Thoracic aorta (tissue), 2 donors: ENCODE results near the gene SLC48A1. TPM values are rescaled to one million over a fixed set of nuclear protein-coding genes. Genes with fewer than 3 reads are reported as not detected.

Experiments
- ATAC-seq: fragments of 150-250 bp; one replicate; pipeline ENCODE4 v1.8.0; 2017; ENCODE audit warnings: low read depth; ENCODE audit not compliant: insufficient number of reproducible peaks, low FRiP score
- DNase-seq: peaks from one replicate; pipeline ENCODE4 v3.0.0-alpha.2; 2020; ENCODE audit warnings: low spot score
- H3K27ac ChIP-seq, 2 donors: fragments of 200-600 bp; sonication (generic); 1 replicate in 1 of 2; 2 replicates in 1 of 2; pipeline ENCODE4 v1.5.1; 2016; ENCODE audit warnings: mild to moderate bottlenecking in 2 of 2, moderate library complexity in 2 of 2
- H3K27me3 ChIP-seq: fragments of 200-600 bp; sonication (generic); replicated peaks from 2 replicates; pipeline ENCODE4 v1.6.0; 2016; ENCODE audit warnings: mild to moderate bottlenecking; ENCODE audit not compliant: insufficient read depth
- H3K36me3 ChIP-seq: fragments of 200-600 bp; sonication (generic); one replicate; pipeline ENCODE4 v1.5.1; 2016
- H3K4me1 ChIP-seq, 2 donors: fragments of 200-600 bp; sonication (generic); 1 replicate in 1 of 2; 2 replicates in 1 of 2; pipeline versions ENCODE4 v1.5.1 to v1.6.0; 2016; ENCODE audit warnings: low read depth in 2 of 2, mild to moderate bottlenecking in 1 of 2; ENCODE audit not compliant: control insufficient read depth in 1 of 2
- H3K4me3 ChIP-seq: fragments of 200-600 bp; sonication (generic); 2 replicates; pipeline ENCODE4 v1.5.1; 2016; ENCODE audit warnings: mild to moderate bottlenecking
- H3K9me3 ChIP-seq: fragments of 200-600 bp; sonication (generic); 2 replicates; pipeline ENCODE4 v1.5.1; 2016
- total RNA-seq, 2 donors: library from RNA; depleted of rRNA; stranded (reverse); fragments of >200 nt; gene quantifications; one replicate each; pipeline versions ENCODE4 v1.1.0 to v1.2.3, GENCODE V29; 2016
- TF ChIP-seq, protein P1 (sequence below): fragments of 200-600 bp; sonication (generic); IDR thresholded peaks from one replicate; pipeline ENCODE4 v1.5.1; 2019; ENCODE audit warnings: antibody characterized with exemption

SLC48A1 gene
- 100 to 1,000 TPM in 1 of 2 donors, 10 to 100 TPM in 1; 60.5 to 107 TPM for total RNA-seq

DNA sequence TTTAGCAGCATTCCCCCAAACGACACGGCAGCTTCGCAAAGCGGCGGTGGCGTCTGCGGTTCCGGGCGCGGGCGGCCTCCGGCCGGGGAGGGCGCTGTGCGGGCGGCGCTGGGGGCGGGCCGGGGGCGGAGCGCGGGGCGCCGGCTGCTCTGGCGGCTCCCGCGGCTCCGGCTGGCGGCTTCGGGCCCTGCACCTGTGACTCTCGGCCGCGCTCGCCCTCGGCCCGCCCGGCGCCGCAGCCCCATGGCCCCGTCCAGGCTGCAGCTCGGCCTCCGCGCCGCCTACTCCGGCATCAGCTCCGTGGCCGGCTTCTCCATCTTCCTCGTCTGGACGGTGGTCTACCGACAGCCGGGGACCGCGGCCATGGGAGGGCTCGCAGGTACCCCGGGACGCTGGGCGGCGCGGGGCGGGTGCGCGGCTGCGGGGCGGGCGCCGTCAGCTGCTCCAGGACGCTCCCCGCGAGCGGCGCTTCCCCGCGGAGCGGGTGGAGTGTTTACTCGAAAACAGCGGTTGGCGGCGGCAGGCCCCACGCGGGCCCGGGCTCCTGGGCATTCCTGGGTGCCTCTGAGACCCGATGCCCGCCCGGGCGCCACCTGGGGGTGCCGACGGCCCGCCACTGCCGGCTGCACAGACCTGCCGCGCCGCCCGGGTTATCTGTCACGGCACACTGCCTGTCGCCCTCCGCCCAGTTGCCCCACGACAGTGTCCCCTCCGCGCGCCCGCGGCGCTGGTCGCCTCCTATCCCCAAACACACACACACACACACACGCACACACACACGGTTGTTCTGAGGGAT, at the start of gene SLC48A1:
Gene SLC48A1 (plus strand): TSS at position 177 of the 796 bp plus-strand sequence. CDS start 67 bp downstream, at position 244.
- no peaks in the 10 kb centered on the region for H3K9me3 ChIP-seq
- ATAC-seq (peak; percentile 37), DNase-seq (no peak)
- no peaks in the 10 kb centered on the region for H3K36me3 ChIP-seq
- peaks cover 45 to 53% of the 10 kb centered on the region in 2 donors for H3K4me1 ChIP-seq
- H3K27me3 ChIP-seq, result no peaks in the 10 kb centered on the region
- H3K27ac ChIP-seq, result peak within 1 kb of the TSS; percentile 74 to 81
- H3K4me3 ChIP-seq, result peak within 1 kb of the TSS; percentile 95
- TF ChIP-seq, protein P1, sequence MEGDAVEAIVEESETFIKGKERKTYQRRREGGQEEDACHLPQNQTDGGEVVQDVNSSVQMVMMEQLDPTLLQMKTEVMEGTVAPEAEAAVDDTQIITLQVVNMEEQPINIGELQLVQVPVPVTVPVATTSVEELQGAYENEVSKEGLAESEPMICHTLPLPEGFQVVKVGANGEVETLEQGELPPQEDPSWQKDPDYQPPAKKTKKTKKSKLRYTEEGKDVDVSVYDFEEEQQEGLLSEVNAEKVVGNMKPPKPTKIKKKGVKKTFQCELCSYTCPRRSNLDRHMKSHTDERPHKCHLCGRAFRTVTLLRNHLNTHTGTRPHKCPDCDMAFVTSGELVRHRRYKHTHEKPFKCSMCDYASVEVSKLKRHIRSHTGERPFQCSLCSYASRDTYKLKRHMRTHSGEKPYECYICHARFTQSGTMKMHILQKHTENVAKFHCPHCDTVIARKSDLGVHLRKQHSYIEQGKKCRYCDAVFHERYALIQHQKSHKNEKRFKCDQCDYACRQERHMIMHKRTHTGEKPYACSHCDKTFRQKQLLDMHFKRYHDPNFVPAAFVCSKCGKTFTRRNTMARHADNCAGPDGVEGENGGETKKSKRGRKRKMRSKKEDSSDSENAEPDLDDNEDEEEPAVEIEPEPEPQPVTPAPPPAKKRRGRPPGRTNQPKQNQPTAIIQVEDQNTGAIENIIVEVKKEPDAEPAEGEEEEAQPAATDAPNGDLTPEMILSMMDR, result no peak

DNA sequence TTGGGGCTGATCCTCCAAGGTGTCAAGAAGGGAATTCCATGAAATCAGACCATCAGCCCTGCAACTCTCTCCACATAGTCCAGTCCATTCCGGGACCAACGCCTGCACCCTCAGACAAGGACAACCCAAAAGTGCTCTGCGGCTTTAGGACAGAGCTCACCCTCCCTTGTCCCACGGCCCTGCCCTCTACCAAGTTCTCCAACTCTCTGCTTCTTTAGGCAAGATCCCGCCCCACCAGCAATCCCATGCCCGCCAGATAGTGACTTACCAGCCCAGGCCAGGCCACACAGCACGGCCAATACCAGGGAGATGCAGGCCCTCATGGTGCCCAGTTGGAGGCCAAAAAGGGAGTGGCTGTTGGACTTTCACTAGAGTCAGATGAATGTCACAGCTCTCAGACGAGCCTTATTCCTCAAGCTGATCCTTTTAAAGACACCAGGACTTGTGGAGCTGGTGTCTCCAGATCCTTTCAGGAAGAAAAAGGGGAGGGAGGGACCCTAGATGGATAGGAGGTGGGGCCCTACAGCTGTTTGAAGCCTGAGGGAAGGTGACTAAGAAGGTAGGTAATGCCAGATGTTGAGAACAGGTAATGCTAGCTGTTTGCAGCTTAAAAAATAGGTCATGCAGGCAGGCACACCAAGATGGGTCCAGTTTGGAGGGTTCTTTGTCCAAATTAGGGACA, 47.8 kb upstream of the SLC48A1 start, which contains the start of gene ENDOU:
Gene ENDOU (minus strand): TSS at position 400 of the 682 bp plus-strand sequence. CDS start 77 bp downstream, at position 323.
- Histone ChIP-seq H3K9me3 (no peaks in the 10 kb centered on the region), H3K4me1 (peaks cover 3 to 13% of the 10 kb centered on the region in 2 donors), H3K4me3 (no peak within 1 kb of the TSS), H3K36me3 (no peaks in the 10 kb centered on the region), H3K27me3 (no peaks in the 10 kb centered on the region), H3K27ac (no peak within 1 kb of the TSS)
- DNase-seq (no peak), ATAC-seq (no peak)
- TF ChIP-seq, protein P1, result no peak

DNA sequence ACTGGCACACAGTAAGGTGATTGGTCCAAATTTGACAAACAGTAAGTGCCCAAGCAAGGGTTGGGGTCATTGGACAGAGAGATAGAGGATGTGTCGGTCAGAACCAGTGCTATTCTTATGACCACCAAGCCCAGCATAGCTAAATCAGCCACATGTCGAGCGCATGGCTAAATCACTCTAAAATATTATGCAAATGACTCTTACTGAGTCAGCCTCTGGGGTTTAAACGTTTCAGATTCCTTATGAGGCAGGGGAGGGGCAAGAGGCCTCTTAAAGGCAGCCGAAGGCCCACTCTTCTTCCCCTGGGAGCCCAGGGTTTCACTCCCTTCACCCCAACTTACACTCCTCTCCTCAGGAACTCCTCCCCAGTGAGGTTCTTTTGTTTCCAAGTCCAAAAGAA, 47.1 kb upstream of the SLC48A1 start:
- DNase-seq (no peak), ATAC-seq (no peak)
- Histone ChIP-seq H3K27ac (no peak overlapping the region), H3K9me3 (no peaks in the 10 kb centered on the region), H3K4me3 (no peak overlapping the region), H3K27me3 (no peaks in the 10 kb centered on the region), H3K4me1 (peaks cover 3 to 19% of the 10 kb centered on the region in 2 donors), H3K36me3 (no peaks in the 10 kb centered on the region)
- TF ChIP-seq, protein P1, result no peak

DNA sequence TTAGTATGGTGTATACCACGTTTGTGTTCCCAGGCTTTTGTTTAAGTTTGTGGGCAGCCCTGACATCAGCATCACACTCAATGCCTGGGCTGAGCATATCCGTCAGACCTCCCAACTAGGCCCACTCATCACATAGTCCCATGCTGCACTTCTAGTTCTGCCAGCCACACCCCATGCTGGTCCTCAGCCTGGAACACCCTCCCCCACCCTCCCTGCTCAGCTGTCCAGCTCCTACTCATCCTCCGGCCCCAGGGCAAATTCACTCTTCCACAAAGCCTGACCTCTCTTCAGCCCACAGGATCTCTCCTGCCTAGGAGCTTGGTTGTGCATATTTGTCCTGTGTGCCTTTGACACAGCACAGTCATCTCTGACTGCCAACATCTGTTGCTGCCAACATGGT, 43.8 kb upstream of the SLC48A1 start:
- Histone ChIP-seq H3K4me1 (peaks cover 0 to 12% of the 10 kb centered on the region in 2 donors), H3K9me3 (no peaks in the 10 kb centered on the region), H3K27me3 (no peaks in the 10 kb centered on the region), H3K27ac (no peak overlapping the region), H3K4me3 (no peak overlapping the region), H3K36me3 (no peaks in the 10 kb centered on the region)
- DNase-seq, result no peak
- no peak for ATAC-seq
- TF ChIP-seq, protein P1, result no peak

DNA sequence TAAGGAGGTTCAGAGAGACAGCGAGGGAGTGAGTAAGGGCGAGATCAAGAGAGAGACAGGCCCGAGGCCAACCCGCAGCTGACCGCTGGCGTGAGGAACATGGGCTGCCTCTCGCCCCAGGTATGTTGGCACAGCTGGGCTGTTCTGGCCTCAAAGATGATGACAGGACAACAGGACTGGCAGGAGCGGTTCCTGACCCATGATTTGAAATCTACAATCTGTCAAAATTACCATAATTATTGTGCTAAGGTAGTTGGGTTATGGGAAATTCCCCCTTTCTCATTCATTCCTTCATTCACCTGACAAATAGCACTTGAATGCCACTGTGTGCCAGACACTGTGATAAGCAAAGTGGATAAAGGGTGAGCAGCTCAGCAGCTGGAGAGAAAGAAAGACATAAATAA, 42.7 kb upstream of the SLC48A1 start:
- Histone ChIP-seq H3K36me3 (no peaks in the 10 kb centered on the region), H3K4me3 (no peak overlapping the region), H3K27me3 (no peaks in the 10 kb centered on the region), H3K27ac (no peak overlapping the region), H3K9me3 (no peaks in the 10 kb centered on the region), H3K4me1 (peaks cover 2 to 22% of the 10 kb centered on the region in 2 donors)
- ATAC-seq, result no peak
- no peak for DNase-seq
- TF ChIP-seq, protein P1, result no peak
